ENCODE measurements around the gene RNFT1.
"Not testable (repeated sequence)": the region's sequence is repeated elsewhere in the genome, so short reads cannot be mapped to it uniquely, and the experiment has no call there.

Gene RNFT1

GRCh38 chr17:59964482-59965328 lies at the start of gene RNFT1:
RNFT1 (minus strand) TSS chr17:59964740; CDS start chr17:59964663, 77 bp downstream.
- peak; percentile 37 for DNase-seq

GRCh38 chr17:60009326-60009725 lies 44.8 kb upstream of the RNFT1 start:
- not testable (repeated sequence) for DNase-seq

- DNase-seq: not testable (repeated sequence)
Observed at GRCh38 chr17:60008377-60008776, 43.8 kb upstream of the RNFT1 start.

- no peak for DNase-seq
Observed at GRCh38 chr17:60006160-60006559, 41.6 kb upstream of the RNFT1 start.

GRCh38 chr17:60004561-60004960 lies 40.0 kb upstream of the RNFT1 start:
- not testable (repeated sequence) for DNase-seq

- DNase-seq: not testable (repeated sequence)
Observed at GRCh38 chr17:60002405-60002804, 37.9 kb upstream of the RNFT1 start.

- not testable (repeated sequence) for DNase-seq
Observed at GRCh38 chr17:59996608-59997007, 32.1 kb upstream of the RNFT1 start.

- DNase-seq: not testable (repeated sequence)
Observed at GRCh38 chr17:59975166-59975565, 10.6 kb upstream of the RNFT1 start.

GRCh38 chr17:59973483-59973882 lies 8.9 kb upstream of the RNFT1 start:
- not testable (repeated sequence) for DNase-seq

GRCh38 chr17:59972778-59973177 lies 8.2 kb upstream of the RNFT1 start:
- DNase-seq: peak; percentile 25

- DNase-seq: not testable (repeated sequence)
Observed at GRCh38 chr17:59971771-59972170, 7.2 kb upstream of the RNFT1 start.

GRCh38 chr17:59963738-59964481 lies 630 bp downstream of the RNFT1 start:
- no peak for DNase-seq

- no peak for DNase-seq
Observed at GRCh38 chr17:59962739-59963318, 1.7 kb downstream of the RNFT1 start.

- not testable (repeated sequence) for DNase-seq
Observed at GRCh38 chr17:59959574-59959973, 5.0 kb downstream of the RNFT1 start.

- no peak for DNase-seq
Observed at GRCh38 chr17:59954856-59955255, 9.7 kb downstream of the RNFT1 start.

GRCh38 chr17:59950049-59950448 lies 14.5 kb downstream of the RNFT1 start:
- no peak for DNase-seq

GRCh38 chr17:59947310-59947709 lies 17.2 kb downstream of the RNFT1 start:
- not testable (repeated sequence) for DNase-seq

- not testable (repeated sequence) for DNase-seq
Observed at GRCh38 chr17:59946433-59946832, 18.1 kb downstream of the RNFT1 start.

GRCh38 chr17:59941131-59941530 lies 23.4 kb downstream of the RNFT1 start:
- no peak for DNase-seq

- not testable (repeated sequence) for DNase-seq
Observed at GRCh38 chr17:59940697-59941096, 23.8 kb downstream of the RNFT1 start.

- DNase-seq: not testable (repeated sequence)
Observed at GRCh38 chr17:59933317-59933716, 31.2 kb downstream of the RNFT1 start.

- DNase-seq: not testable (repeated sequence)
Observed at GRCh38 chr17:59930768-59931167, 33.8 kb downstream of the RNFT1 start.

GRCh38 chr17:59930121-59930520 lies 34.4 kb downstream of the RNFT1 start:
- DNase-seq: not testable (repeated sequence)

Measured in NCI-H446 treated with DMSO at 0.1 percent for 48 hours (cell line).